GM12891 (cell line): ENCODE data around the gene SPDL1.

Experiments used
- DNase-seq: peaks from one replicate; pipeline ENCODE4 v3.0.0; 2011; ENCODE audit warnings: low spot score; ENCODE audit not compliant: insufficient read length
- FAIRE-seq: peaks from 2 replicates; lab custom pipeline; 2011; peaks lifted over from hg19 to GRCh38; lab: Jason Lieb, UNC
- PAX5 ChIP-seq: IDR thresholded peaks from 2 replicates; pipeline ENCODE4 v1.6.1; 2011; ENCODE audit warnings: low read length, moderate library complexity, mild to moderate bottlenecking; ENCODE audit not compliant: insufficient read depth, severe bottlenecking
- POLR2A ChIP-seq: IDR thresholded peaks from 2 replicates; pipeline ENCODE4 v1.6.1; 2011; ENCODE audit warnings: low read depth, low read length, control low read depth
- POLR2AphosphoS5 ChIP-seq: IDR thresholded peaks from 2 replicates; pipeline ENCODE4 v1.6.1; 2011; ENCODE audit warnings: low read depth, low read length, control low read depth
- POU2F2 ChIP-seq: IDR thresholded peaks from 2 replicates; pipeline ENCODE4 v1.6.1; 2011; ENCODE audit warnings: low read depth, mild to moderate bottlenecking, control low read depth, low read length, moderate library complexity
- SPI1 ChIP-seq: IDR thresholded peaks from 2 replicates; pipeline ENCODE4 v1.6.1; 2011; ENCODE audit warnings: low read depth, low read length, control low read depth
- TAF1 ChIP-seq: IDR thresholded peaks from 2 replicates; pipeline ENCODE4 v1.6.1; 2011; ENCODE audit warnings: low read depth, low read length, control low read depth

SPDL1 gene

DNA sequence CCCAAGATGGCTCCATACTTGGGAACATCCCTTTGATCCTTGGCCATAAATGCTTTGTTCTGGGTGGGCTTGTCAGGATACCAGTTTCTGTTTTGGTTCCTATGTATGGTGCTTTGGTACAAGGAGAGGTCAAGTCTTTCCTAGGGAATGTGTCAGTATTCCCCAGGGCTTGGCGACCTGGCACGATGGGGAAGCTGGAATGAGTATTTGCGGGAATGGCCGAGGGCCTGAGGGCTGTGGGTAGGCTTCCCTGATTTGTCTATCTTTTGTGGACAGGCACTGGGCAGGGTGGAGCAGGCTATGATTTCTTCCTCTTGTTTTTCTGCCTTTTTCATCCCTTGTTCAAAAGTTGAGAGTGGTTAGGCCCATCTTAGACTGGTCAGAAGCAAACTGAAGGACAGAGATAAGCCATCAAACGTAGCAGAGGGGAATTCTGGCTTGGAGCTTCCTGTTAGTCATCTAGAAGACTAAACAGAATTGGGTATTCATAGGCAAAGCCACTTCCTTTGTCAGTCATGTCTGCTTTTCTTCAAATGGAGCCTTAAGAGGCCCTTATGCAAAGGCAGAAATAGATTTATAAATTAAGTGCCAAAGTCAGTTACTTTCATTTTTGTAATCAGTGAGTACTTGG, 67.2 kb downstream of the SPDL1 start:
- FAIRE-seq (peak; percentile 23), DNase-seq (no peak)
- TF ChIP-seq PAX5: no peak
- no peak for TF ChIP-seq POU2F2
- TF ChIP-seq TAF1: no peak
- peak; percentile 52; the same call in 1 of the 2 replicates for TF ChIP-seq SPI1

- TF ChIP-seq POLR2A: no peak
- no peak for TF ChIP-seq POU2F2
- no peak for TF ChIP-seq PAX5
- no peak for TF ChIP-seq POLR2AphosphoS5
- no peak for TF ChIP-seq SPI1
- TF ChIP-seq TAF1: no peak
- no peak for FAIRE-seq
- no peak for DNase-seq
Measured at GRCh38 chr5:169651526-169651925, 68.0 kb downstream of the SPDL1 start.

- TF ChIP-seq PAX5: no peak
- TF ChIP-seq SPI1: no peak
- TF ChIP-seq POLR2AphosphoS5: no peak
- TF ChIP-seq POU2F2: no peak
- TF ChIP-seq TAF1: no peak
- TF ChIP-seq POLR2A: no peak
- FAIRE-seq: no peak
- no peak for DNase-seq
Measured at GRCh38 chr5:169652057-169652456, 68.5 kb downstream of the SPDL1 start.

GRCh38 chr5:169653091-169653490, 69.5 kb downstream of the SPDL1 start:
- TF ChIP-seq POLR2A: no peak
- no peak for TF ChIP-seq SPI1
- no peak for TF ChIP-seq TAF1
- TF ChIP-seq POLR2AphosphoS5: no peak
- TF ChIP-seq PAX5: no peak
- no peak for TF ChIP-seq POU2F2
- FAIRE-seq: no peak
- no peak for DNase-seq
